HCT116 (cell line): Measurements from ENCODE around the gene STARD3NL. TPM values are rescaled to one million over a fixed set of nuclear protein-coding genes. Genes with fewer than 3 reads are reported as not detected.
"Not testable (repeated sequence)": the region's sequence is repeated elsewhere in the genome, so short reads cannot be mapped to it uniquely, and the experiment has no call there.

Experiments used
- ATAC-seq: fragments of 200-7000 bp; cut with Tn5 transposase; 2 replicates; pipeline ENCODE4 v1.9.1; 2020; ENCODE audit warnings: mild to moderate bottlenecking, moderate library complexity
- BruUV-seq: library from RNA; stranded (reverse); fragments of 400-500 nt; replicated peaks from 2 replicates; lab custom pipeline; 2021; lab: Mats Ljungman, UMichigan
- CTCF ChIA-PET: fragments of 300-600 bp; sonication (Branson Sonifier 250); formaldehyde crosslinking; loops from one replicate; lab custom pipeline; 2021; ENCODE audit warnings: antibody characterized with exemption; lab: Charles Lee
- POLR2A ChIA-PET: fragments of 300-600, 350-600 bp; sonication (Branson Sonifier 250); formaldehyde crosslinking; loops from one replicate; lab custom pipeline; 2021; ENCODE audit warnings: antibody characterized with exemption; lab: Charles Lee
- RAD21 ChIA-PET, 2 experiments: fragments of 300-600 bp; sonication (Branson Sonifier 250); formaldehyde crosslinking; loops; one replicate each; lab custom pipeline; 2023; ENCODE audit warnings: low total read pairs in 2 of 2; ENCODE audit not compliant: uncharacterized antibody in 2 of 2, unreplicated experiment in 2 of 2, low non-redundant PET in 1 of 2; lab: Charles Lee
- DNase-seq: peaks from one replicate; pipeline ENCODE4 v3.0.0-alpha.2; 2010; ENCODE audit warnings: low read depth, low spot score
- H2AFZ ChIP-seq: fragments of 200-600 bp; shearing (Covaris generic), sonication (generic); 2 replicates; pipeline ENCODE4 v1.6.1; 2017; ENCODE audit warnings: low read depth, mixed run types, mixed read lengths, antibody characterized with exemption, low read length; ENCODE audit not compliant: poor library complexity, severe bottlenecking
- H3K27ac ChIP-seq: 2 replicates; pipeline ENCODE4 v1.5.1; 2012; ENCODE audit warnings: low read depth, low read length
- H3K27me3 ChIP-seq: fragments of 200-600 bp; sonication (generic); 2 replicates; pipeline ENCODE4 v1.6.1; 2016; ENCODE audit warnings: mixed run types, low read length, mixed read lengths; ENCODE audit not compliant: insufficient read depth
- H3K36me3 ChIP-seq, 2 experiments: fragments of 200-500 bp in 1 of 2; fragments of 200-600 bp in 1 of 2; sonication (Bioruptor generic) in 1 of 2; sonication (generic) in 1 of 2; 2 replicates each; pipeline versions ENCODE4 v1.5.1 to v1.6.1; 2014 to 2016; ENCODE audit warnings: low read length in 2 of 2, inconsistent platforms in 1 of 2, mixed read lengths in 1 of 2, mixed run types in 1 of 2; ENCODE audit not compliant: insufficient read depth in 2 of 2, control insufficient read depth in 1 of 2
- H3K4me1 ChIP-seq, 2 experiments: fragments of 200-600 bp in 1 of 2; sonication (generic) in 1 of 2; 2 replicates each; pipeline versions ENCODE4 v1.5.1 to v1.6.1; 2012 to 2017; ENCODE audit warnings: low read length in 2 of 2, inconsistent platforms in 1 of 2, mild to moderate bottlenecking in 1 of 2, mixed read lengths in 1 of 2, mixed run types in 1 of 2, moderate library complexity in 1 of 2; ENCODE audit not compliant: insufficient read depth in 2 of 2, control insufficient read depth in 1 of 2
- H3K4me2 ChIP-seq: fragments of 200-600 bp; sonication (generic); 2 replicates; pipeline ENCODE4 v1.6.1; 2017; ENCODE audit warnings: mixed run types, low read length, mixed read lengths
- H3K4me3 ChIP-seq, 2 experiments: fragments of 200-600 bp in 1 of 2; sonication (generic) in 1 of 2; replicated peaks in 1 of 2; 2 replicates each; pipeline ENCODE4 v1.5.1; 2011 to 2016; ENCODE audit warnings: low read length in 2 of 2, control low read depth in 1 of 2, low read depth in 1 of 2, mild to moderate bottlenecking in 1 of 2, mixed read lengths in 1 of 2, mixed run types in 1 of 2
- H3K79me2 ChIP-seq: fragments of 200-600 bp; sonication (generic); 2 replicates; pipeline ENCODE4 v1.6.1; 2017; ENCODE audit warnings: mild to moderate bottlenecking, mixed run types, low read length, moderate library complexity, mixed read lengths; ENCODE audit not compliant: insufficient read depth
- H3K9ac ChIP-seq: fragments of 200-600 bp; sonication (generic); 2 replicates; pipeline ENCODE4 v1.6.1; 2016; ENCODE audit warnings: low read length, mixed read lengths
- H3K9me2 ChIP-seq: fragments of 200-600 bp; sonication (generic), shearing (Covaris generic); 2 replicates; pipeline ENCODE4 v1.6.1; 2017; ENCODE audit warnings: mixed run types, mild to moderate bottlenecking, moderate library complexity; ENCODE audit not compliant: insufficient read depth
- H3K9me3 ChIP-seq, 2 experiments: fragments of 200-500 bp in 1 of 2; fragments of 200-600 bp in 1 of 2; sonication (Bioruptor generic) in 1 of 2; sonication (generic) in 1 of 2; 2 replicates each; pipeline ENCODE4 v1.6.1; 2014 to 2017; ENCODE audit warnings: low read length in 2 of 2, mixed read lengths in 2 of 2, inconsistent platforms in 1 of 2, low read depth in 1 of 2, mild to moderate bottlenecking in 1 of 2, mixed run types in 1 of 2, moderate library complexity in 1 of 2; ENCODE audit not compliant: control insufficient read depth in 1 of 2, insufficient read depth in 1 of 2
- H4K20me1 ChIP-seq: fragments of 200-600 bp; sonication (generic), shearing (Covaris generic); 2 replicates; pipeline ENCODE4 v1.6.1; 2017; ENCODE audit warnings: mixed run types, mild to moderate bottlenecking, moderate library complexity; ENCODE audit not compliant: insufficient read depth
- intact Hi-C: fragments of 100-400 bp; cut with micrococcal nuclease; formaldehyde crosslinking; loops from 2 replicates; pipeline ENCODE4 v1.10.0; 2022
- total RNA-seq: library from RNA; stranded (reverse); gene quantifications from one replicate; pipeline ENCODE4 v1.2.1, GENCODE V29; 2021; ENCODE audit not compliant: unreplicated experiment

The STARD3NL gene
- total RNA-seq, 1 experiment from 2014 or later, result 32.0 TPM

DNA sequence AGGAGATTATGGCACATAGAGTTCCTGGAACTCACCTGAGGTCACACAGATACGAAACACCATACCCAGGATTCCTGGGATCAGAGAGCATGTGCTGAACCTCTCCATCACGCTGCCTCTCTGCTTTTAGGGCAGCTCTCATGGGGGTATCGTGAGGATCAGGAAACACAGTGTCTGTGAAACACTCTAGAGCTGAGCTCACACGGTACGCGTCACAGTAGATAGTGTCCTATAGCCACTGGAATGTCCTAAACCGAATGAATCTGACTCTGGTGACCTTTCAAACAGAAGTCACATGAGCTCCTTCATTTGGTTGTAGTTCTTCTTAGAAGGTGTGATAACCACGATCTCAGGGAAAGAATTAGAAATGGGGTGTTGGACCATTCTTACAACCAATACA lies 81.1 kb downstream of the STARD3NL start:
- BruUV-seq, H3K27ac ChIP-seq, DNase-seq, ATAC-seq, H3K9ac ChIP-seq, RAD21 ChIA-PET, H3K4me2 ChIP-seq, H3K4me1 ChIP-seq, H3K79me2 ChIP-seq, H4K20me1 ChIP-seq, CTCF ChIA-PET, H2AFZ ChIP-seq, POLR2A ChIA-PET, H3K9me2 ChIP-seq, intact Hi-C loops, H3K36me3 ChIP-seq, H3K9me3 ChIP-seq, H3K4me3 ChIP-seq: not testable (repeated sequence)
- peaks cover 27% of the 10 kb centered on the region for H3K27me3 ChIP-seq

DNA sequence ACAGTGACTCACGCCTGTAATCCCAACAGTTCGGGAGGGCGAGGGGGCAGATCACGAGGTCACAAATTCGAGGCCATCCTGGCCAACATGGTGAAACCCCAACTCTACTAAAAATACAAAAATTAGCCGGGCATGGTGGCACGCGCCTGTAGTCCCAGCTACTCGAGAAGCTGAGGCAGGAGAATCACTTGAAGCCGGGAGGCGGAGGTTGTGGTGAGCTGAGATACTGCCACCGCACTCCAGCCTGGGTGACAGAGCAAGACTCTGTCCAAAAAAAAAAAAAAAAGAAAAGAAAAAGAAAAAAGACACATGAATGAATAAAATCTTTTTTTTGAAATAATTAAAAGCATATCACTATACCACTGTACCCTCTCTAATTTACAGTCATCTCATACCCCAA lies 83.6 kb downstream of the STARD3NL start:
- H3K27ac ChIP-seq, H3K9me2 ChIP-seq, H3K36me3 ChIP-seq, H3K4me3 ChIP-seq, H3K4me1 ChIP-seq, H4K20me1 ChIP-seq, H3K4me2 ChIP-seq, BruUV-seq, H3K79me2 ChIP-seq, CTCF ChIA-PET, POLR2A ChIA-PET, H3K9me3 ChIP-seq, H2AFZ ChIP-seq, H3K9ac ChIP-seq, intact Hi-C loops, ATAC-seq, DNase-seq, RAD21 ChIA-PET: not testable (repeated sequence)
- peaks cover 20% of the 10 kb centered on the region for H3K27me3 ChIP-seq

DNA sequence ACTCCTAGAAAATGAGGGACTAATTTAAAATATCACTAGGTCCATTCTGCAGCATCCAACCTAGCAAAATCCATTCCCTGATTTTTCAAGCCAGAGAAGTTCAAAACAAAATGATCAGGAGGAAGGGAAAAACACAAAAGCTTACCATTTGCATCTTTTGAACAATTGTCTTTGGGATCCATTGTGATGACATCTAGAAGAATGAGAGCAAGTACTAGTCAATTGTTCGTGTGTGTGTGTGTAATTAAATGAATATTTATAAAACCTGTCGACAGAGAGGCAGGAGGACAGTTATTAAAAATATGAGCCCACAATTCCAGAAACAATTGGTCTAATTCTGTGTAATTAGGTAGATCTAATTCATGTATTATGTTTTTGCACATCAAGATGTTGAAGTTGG lies 84.0 kb downstream of the STARD3NL start:
- H3K79me2 ChIP-seq, CTCF ChIA-PET, BruUV-seq, H3K9ac ChIP-seq, intact Hi-C loops, H2AFZ ChIP-seq, H3K4me3 ChIP-seq, H3K9me2 ChIP-seq, POLR2A ChIA-PET, H3K4me2 ChIP-seq, DNase-seq, H3K36me3 ChIP-seq, RAD21 ChIA-PET, H3K27ac ChIP-seq, H3K4me1 ChIP-seq, H3K9me3 ChIP-seq, ATAC-seq, H4K20me1 ChIP-seq: not testable (repeated sequence)
- peaks cover 20% of the 10 kb centered on the region for H3K27me3 ChIP-seq
